ENCODE results near the gene LUZP1.
A peak's percentile ranks its signal among the peaks of the same experiment; 100 is the strongest.
"Not testable (repeated sequence)": the region's sequence is repeated elsewhere in the genome, so short reads cannot be mapped to it uniquely, and the experiment has no call there.

LUZP1 gene

GRCh38 chr1:23168445-23169194 lies at the start of gene LUZP1:
Gene LUZP1 (minus strand): TSS chr1:23168856.
- DNase-seq (ENCODE audit: low read depth, low spot score), result peak; percentile 66

GRCh38 chr1:23217421-23218115 lies 48.9 kb upstream of the LUZP1 start, which contains the start of gene HTR1D:
Gene HTR1D (minus strand): TSS chr1:23217502. CDS start chr1:23194219, 23,283 bp downstream.
- no peak for DNase-seq (ENCODE audit: low read depth, low spot score)

- DNase-seq (ENCODE audit: low read depth, low spot score), result no peak
These were observed 48.2 kb upstream of the LUZP1 start for GRCh38 chr1:23216771-23217420.

- DNase-seq (ENCODE audit: low read depth, low spot score), result no peak
These were observed 47.2 kb upstream of the LUZP1 start for GRCh38 chr1:23215751-23216449.

GRCh38 chr1:23215291-23215690 lies 46.6 kb upstream of the LUZP1 start:
- no peak for DNase-seq (ENCODE audit: low read depth, low spot score)

GRCh38 chr1:23214640-23215039 lies 46.0 kb upstream of the LUZP1 start:
- no peak for DNase-seq (ENCODE audit: low read depth, low spot score)

- DNase-seq (ENCODE audit: low read depth, low spot score), result no peak
These were observed 43.3 kb upstream of the LUZP1 start for GRCh38 chr1:23211955-23212354.

- DNase-seq (ENCODE audit: low read depth, low spot score), result no peak
These were observed 42.3 kb upstream of the LUZP1 start for GRCh38 chr1:23210963-23211362.

- DNase-seq (ENCODE audit: low read depth, low spot score), result no peak
These were observed 41.7 kb upstream of the LUZP1 start for GRCh38 chr1:23210351-23210785.

- no peak for DNase-seq (ENCODE audit: low read depth, low spot score)
These were observed 41.1 kb upstream of the LUZP1 start for GRCh38 chr1:23209770-23210169.

GRCh38 chr1:23208527-23208926 lies 39.9 kb upstream of the LUZP1 start:
- DNase-seq (ENCODE audit: low read depth, low spot score), result no peak

GRCh38 chr1:23207733-23208132 lies 39.1 kb upstream of the LUZP1 start:
- DNase-seq (ENCODE audit: low read depth, low spot score), result not testable (repeated sequence)

GRCh38 chr1:23202263-23202749 lies 33.6 kb upstream of the LUZP1 start:
- no peak for DNase-seq (ENCODE audit: low read depth, low spot score)

GRCh38 chr1:23200883-23201282 lies 32.2 kb upstream of the LUZP1 start:
- no peak for DNase-seq (ENCODE audit: low read depth, low spot score)

- no peak for DNase-seq (ENCODE audit: low read depth, low spot score)
These were observed 29.7 kb upstream of the LUZP1 start for GRCh38 chr1:23198373-23198772.

- no peak for DNase-seq (ENCODE audit: low read depth, low spot score)
These were observed 28.1 kb upstream of the LUZP1 start for GRCh38 chr1:23196627-23197328.

GRCh38 chr1:23194119-23194984 lies 25.7 kb upstream of the LUZP1 start:
- DNase-seq (ENCODE audit: low read depth, low spot score), result no peak

- DNase-seq (ENCODE audit: low read depth, low spot score), result no peak
These were observed 24.9 kb upstream of the LUZP1 start for GRCh38 chr1:23193391-23194118.

- DNase-seq (ENCODE audit: low read depth, low spot score), result no peak
These were observed 22.5 kb upstream of the LUZP1 start for GRCh38 chr1:23191199-23191598.
